HG02981 (cell line): Measurements from ENCODE around the gene PCYT2.

Source experiments
- ATAC-seq: cut with Tn5 transposase; IDR thresholded peaks from one replicate; pipeline ENCODE4 v1.9.1; 2021; ENCODE audit warnings: mild to moderate bottlenecking, moderate library complexity; ENCODE audit not compliant: unreplicated experiment

PCYT2 gene

DNA sequence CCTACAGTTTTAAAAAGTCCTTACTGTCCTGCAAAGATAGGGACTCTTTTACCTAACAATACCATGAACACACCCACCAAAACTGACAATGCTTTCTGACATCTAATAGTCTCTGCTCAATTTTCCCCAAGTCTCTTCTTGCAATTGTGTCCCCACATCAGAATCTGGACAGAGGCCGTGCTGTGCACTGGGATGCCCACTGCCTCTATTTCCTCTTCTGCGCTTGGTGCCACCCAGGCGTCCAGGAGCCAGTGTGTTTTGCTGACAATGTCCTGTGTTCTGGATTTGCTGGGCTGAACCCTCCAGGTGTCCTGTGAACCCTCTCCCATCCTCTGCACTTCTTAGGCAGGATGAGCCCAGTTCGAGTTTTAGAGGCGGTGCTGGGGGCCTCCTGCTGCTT, 33.6 kb downstream of the PCYT2 start:
- ATAC-seq = no peak

DNA sequence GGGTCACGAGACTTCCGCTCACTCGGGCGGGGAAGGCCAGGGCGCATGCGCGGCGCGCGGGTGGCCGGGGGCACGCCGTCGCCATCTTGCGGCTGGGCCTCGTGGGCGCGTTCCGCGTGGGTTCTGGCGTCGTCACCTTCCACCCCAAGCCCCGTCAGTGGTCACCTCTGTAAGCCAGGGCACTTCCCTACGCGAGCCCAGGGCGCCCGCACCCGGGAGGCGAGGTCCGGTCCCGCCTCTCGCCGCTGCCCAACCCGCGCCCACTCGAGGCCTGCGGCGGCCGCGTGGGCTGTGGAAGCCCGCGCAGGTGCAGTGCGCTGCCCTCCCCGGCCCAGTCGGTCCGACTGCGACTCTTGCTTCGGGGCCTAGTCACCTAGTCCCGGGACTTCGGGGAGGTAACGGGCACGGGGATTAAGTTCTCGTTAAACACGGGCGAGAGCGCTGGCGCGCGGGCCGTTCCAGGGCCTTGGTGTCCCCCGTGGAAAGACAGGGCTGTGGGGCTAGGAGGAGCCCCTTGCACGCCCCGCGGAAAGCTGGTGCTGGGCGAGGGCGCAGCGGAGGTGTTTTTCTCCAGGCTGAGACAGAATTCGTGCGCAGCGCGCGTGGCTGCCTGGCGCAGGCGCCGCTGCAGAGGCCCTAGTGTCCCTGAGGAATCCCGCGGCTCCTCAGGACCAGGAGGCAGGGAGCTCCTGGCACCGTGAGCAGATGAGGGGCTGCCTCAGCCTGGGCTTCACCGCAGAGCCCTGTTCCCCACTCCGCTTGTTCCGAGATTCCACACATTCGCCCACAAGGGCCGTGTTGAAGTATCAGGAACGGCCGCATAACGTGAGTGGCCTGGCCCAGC, 39.6 kb downstream of the PCYT2 start:
- ATAC-seq = peak; percentile 47

DNA sequence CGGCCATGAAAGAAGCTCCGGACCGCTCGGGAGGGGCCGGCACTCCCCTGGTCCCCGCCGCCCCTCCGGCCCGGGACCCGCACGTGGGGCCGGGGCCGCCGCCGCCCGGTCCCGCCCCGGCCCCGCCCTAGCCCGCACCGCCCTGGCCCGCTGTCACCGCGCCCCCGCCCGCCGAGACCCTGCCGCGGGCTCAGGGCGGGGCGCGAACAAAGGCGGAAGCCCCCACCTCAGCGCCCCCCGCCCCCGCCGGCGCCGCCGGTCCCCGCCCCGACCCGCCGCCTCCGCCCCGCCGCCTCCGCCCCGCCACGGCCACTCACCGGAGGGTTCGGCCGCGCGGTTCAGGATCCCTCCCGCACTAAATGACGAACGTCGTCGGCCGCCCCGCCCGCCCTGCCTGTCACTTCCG, 40.2 kb downstream of the PCYT2 start, which contains the start of gene ARHGDIA:
Gene ARHGDIA (minus strand): TSS at position 357 of the 406 bp plus-strand sequence. CDS start 1,407 bp downstream, outside the sequence.
- ATAC-seq = peak; percentile 7

DNA sequence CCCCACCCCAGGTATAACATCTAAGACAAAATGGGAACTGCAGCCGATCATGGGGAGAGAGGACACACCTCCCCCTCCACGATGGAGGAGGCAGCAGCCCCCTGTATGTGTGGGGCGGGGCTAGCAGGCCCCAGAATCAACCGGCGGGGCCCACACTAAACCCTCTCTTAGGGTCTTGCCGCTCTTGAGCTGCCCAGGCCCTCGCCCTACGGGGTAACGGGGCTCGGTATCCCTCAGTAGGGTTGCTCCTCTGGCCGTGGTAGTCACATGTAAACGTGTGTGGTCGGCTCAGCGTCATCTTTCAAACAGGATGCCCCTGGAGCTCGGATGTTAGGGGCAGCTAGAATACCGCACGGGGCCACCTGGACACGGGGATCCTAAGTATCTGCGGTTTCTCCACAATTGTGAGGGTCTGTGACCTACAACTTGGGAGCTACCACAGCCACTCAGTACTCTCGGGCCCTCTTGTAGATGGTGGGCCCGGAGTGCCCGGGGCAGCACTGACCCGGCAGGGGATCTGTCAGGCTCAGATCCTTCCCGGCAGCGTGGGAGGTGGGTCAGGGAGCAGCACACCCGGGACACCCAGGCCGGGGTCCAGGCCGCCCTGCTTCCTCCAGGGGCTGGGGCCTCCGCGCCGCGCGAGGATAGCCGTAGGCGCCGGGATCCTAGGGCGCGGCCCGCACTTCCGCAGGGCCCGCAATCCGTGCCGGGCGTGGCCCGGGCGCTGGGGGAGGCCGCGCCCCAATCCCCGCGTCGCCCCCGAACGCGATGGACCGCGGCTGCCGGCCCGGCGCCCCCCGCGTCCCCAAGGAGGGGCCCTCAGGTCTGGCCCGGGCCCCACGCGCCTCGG, 40.8 kb downstream of the PCYT2 start:
- ATAC-seq = peak; percentile 12

DNA sequence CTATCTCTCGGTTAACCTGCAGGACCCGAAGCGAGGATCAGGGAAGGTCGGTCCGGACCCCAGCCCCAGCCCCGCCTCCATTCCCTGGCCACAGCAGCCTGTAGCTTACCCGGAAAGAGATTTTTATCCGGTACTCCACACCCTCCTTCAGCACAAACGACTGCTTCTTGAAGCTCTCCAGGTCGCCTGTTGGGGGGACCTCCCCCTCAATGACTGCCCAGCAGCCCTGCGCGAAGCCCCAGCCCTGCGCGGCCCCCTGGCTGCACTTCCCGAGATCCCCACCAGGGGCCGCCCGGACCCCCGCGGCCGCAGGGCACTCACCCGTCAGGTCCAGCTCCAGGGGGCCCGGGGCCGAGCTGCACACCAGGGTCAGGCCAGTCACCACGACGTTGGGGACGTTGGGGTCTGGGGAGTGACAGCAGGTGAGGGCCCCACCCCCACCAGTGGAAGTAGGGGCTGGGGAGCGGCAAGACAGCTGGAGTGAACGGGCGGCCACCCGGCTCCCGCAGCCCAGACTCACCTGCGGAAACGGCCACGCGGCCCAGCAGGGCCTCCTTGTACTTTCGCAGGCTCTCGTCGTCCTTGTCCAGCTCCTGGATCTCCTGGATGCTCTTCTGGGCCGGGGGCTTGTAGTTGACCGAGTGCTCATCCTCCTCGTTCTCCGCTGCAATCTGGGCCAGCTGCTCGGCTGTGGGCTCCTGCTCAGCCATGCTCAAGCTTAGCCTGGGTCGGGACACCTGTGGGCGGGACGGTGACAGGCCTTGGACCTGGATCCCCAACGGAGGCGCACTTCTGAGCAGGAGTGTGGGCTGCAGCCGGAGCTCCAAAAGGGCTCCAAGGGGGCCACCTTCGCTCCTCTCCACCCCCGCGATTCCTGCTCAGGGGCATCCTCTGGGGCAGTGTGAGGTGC, 41.7 kb downstream of the PCYT2 start:
- no peak for ATAC-seq

DNA sequence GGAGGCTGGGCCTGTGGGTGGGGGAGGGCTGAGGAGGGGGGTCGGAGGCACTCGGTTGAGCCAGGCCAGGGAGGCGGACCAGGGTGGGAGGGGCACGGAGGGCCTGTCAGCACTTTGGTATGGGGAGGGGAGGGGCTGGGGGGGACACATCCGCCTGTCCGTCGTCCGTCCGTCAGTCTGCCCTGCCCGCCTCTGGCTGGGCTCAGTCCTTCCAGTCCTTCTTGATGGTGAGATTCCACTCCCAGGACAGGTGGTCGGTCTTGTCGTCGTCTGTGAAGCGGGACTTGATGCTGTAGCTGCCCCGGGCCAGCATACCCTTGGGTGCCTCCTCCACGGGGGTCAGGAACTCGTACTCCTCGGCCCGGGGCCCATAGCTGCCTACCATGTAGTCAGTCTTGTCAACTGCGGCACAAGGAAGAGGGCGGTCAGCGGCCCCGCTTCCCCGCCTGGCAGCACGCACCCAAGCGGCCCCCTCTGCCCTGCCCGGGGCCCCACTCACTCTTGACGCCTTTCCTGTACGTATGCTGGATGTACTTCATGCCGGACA, 42.5 kb downstream of the PCYT2 start:
- ATAC-seq = no peak

DNA sequence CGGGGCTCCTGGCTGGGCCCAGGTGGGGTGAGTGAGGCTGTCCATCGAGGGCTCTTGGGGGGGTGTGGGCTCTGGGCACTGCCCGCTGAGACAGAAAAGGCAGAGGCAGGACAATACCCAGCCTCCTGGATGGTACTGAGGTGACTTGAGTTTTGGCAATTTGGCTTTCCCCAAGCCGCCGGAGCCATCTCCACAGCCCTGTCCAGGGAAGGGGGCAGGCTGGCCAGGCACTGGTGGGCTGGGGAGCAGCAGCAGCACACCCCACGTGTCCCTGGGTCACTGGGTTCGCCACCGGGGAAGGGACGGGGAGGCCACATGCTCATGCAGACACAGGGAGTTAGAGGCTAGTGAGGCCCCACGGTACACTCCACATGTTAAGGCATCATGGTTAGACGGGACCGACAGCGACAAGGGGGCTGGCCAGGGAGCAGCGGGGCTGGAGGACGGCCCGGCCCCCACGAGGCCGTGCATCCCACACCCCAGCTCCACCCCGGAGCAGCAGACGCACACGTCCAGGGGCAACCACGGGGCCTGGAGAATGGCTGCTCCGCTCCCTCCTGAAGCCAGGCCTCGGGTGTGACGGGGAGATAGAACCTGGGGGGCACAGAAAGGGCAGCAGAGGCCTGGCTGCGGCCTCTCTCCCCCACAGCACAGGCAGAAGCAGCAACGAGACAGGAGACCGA, 43.1 kb downstream of the PCYT2 start:
- no peak for ATAC-seq

DNA sequence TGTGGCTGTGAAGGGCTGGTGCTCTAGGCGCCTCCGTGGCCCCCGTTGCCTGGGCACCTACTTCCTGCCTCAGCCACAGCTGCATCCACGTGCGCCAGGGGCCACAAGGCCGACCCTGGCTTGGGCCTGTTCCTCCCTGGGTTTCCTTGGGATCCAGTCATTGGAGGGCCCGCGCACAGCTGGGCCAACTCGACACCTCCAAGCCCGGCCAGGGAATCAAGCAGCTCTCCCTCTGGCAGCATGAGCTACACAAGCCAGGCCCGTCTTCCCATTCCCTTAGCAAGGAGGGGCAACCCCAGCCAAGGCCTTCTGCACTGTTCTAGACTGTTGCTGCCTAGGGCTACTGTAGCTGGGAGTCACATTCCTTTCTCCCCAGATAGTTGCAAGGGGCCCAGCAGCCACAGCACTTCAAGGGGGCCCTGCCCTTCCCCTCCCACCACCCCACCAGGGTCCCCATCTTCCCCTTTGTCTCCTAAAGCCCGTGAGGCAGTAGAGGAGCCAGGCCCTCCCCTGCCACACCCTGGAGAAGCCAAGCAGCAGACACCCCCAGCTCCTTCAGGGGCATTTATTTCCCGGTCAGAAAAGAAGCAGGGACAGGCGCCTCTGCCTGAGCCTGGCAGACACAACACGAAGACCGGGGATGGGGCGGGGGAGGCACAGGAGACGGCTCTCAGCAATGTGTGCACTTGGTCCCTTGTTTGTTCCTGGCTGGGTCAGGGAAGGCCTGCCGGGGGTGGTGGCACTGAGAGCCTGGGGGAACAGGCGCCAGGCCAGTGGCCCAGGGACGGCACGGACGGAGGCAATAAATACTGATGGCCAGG, 43.8 kb downstream of the PCYT2 start:
- ATAC-seq = no peak

DNA sequence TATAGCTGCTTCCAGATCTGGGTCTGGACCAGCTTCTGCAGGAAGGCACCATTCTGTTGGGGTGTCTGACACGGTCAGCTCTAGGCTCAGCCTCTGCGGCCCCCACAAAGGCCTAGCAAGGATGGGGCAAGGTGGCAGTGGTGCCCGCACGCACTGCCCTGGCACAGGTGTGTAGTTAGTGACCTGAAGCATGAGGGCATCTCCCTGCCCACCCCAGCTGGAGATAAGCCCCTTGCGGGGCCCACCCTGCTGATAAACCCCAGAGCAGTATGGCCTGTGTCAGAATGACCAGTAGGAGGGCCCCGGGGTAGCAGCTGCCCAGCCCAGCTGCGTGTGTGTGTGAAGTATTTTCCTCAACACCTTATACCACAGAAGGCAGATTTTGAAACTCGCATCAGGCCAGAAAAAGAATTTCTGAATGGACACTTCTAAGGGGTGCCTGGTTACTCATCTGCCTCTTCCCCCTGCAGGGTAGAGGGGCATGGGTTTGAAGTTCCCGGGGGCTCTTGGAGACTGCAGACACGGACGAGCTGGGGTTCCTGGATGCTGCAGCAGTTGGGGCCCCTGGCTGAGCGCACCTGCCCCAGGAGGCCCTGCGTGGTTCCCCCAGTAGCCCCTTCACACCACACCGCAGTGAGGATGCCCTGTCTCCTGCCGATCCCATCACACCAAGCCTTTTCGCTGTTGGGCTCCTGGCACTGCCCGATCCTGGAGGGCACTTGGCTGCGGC, 44.6 kb downstream of the PCYT2 start:
- ATAC-seq = no peak

DNA sequence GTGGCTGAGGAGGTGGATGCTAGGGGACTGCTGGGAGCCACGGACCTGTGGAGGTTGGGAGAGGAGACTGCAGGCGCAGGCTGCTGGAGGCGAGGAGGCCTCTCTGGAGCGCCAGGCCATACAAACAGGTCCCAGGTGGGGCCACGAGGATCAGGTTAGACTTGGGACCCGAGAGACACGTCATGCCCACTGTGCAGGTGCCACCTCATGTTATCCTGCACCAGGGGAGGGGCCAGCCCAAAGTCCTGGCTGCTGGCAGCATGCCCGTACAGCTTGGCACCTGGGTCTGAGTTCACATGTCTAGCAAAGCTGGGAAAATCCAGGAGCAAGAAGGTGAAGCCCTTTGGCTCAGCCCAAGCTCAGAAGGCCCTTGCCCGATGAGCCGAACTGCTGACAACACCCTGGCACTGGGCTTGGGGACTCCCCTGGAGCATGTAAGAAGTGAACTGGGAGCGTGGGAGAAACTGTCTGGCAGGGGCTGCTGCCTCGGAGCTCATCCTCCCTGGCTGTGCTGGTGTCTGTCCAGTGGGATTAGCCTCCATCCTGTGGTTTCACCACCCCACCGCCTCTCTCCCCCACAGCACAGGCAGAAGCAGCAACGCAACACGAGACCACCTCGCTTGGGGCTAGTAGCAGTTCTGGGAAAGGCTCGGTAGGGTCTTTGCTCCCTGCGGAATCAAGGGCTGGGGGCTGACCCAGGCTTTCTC, 45.3 kb downstream of the PCYT2 start:
- ATAC-seq = no peak

DNA sequence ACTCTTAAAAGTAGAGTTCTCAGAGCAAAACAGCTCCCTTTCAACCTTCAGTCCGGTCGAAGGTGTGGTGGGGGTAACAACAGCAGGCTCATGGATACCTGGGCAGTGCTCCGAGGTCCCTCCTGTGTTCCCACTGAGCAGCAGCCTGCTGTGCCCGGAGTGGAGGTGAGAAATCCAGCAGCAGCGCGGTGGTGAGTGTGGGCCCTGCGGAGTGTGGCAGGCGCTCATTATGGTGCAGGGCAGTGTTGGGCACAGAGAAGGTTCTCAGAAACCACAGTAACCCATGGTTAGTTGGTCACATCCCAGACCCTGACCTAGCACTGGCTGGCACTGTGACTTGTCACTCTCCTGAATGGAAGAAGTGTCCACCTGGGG, 45.9 kb downstream of the PCYT2 start:
- ATAC-seq = no peak

DNA sequence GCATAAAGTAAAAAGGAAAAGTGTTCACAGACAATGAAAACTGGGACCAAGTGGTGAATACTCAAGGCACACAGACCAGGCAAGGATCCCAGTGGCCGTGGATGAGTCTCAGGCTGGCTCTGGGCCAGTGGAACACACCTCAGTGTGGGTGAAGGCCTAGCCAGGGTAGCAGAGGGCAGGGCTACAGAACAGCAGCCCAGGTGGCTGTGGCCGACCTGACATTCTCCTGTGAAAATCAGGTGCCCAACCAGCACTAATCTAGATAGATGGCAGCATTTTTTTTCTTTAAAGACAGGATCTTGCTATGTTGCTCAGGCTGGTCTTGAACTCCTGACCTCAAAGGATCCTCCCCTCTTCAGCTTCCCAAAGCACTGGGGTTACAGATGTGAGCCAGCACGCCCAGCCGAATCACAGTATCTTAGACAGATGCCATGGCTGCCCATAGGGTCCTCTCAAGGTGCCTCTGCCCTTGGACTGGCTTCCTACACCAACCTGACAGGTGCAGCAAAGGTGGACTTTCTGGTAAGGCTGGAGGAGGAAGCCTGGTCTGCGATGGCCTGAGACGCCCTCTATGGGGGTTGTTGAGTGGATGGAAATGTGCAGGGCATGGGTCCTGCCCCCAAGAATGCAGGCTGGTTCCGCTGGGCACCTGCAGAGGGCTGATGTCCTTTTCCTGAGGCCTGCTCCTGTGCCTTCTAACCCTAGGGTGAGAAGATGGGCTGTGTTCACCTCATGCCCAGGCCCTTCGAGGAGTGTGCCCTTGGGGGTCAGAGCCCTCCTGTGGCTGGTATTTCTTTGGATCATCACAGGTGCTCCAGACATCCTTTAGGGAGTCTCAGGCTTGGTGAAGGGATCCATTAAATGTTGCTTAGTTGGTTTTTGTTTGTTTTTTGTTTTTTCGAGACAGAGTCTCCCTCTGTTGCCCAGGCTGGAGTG, 47.1 kb downstream of the PCYT2 start:
- no peak for ATAC-seq

DNA sequence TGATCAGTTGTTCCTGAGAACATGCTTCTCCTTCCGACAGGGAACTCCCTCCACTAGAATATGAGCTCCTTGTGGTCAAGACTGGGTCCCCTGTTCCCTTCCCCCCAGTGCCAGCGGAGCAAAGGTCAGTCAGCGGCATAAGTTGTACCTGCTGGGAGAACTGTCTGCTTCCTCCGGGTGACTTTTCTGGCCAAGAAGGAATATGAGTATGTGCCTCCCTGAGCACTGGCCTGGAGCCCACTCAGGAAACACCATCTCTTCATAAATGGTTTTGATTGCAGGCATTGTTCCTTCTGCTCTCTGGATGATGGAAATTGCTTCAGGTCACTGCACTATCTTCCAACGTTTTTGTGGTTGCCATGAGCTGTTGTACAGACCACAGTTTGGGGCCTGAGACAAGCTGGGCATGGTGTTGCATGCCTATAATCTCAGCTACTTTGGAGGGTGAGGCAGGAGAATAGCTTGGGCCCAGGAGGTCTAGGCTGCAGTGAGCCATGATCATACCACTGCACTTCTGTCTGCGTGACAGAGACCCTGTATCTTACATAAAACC, 48.0 kb downstream of the PCYT2 start:
- no peak for ATAC-seq

DNA sequence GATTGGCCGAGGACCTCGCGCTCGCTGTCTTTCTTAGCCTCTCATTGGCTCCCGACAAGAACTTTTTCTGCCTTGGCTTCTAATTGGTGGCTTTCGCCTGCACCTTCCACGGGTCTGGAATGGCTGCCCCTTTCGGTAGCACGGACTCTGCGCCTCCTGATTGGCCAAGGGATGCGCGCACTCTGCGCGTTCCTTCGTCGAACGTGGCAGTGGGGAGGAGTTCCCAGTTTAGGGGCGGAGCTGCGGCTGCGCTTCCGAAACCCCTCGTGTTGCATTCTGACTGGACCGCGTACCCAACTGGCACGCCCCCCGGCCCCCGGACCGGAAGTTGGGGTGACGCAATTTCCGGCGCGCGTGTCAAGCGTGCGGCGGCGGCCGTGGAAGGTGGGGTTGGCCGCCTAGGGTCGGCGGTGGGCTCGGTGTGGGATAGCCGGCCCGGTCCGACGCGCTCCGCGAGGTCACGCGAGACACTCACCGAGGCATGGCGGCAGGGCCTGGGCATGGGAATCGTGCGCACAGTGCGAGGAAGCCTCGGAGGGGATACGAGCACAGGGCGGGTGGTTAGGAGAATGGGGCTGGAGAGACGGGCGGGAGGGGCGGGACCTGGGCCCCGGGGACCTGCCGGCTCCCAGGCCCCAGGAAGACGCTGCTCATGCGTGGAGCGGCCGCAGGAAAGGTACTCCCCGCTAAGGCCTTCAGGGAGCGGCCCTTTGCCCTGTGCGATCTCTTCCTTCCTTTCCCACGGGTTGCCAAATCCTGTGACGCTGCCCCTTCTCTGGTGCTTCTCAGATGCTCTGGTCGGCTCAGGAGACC, 50.2 kb downstream of the PCYT2 start:
- ATAC-seq = peak; percentile 78

DNA sequence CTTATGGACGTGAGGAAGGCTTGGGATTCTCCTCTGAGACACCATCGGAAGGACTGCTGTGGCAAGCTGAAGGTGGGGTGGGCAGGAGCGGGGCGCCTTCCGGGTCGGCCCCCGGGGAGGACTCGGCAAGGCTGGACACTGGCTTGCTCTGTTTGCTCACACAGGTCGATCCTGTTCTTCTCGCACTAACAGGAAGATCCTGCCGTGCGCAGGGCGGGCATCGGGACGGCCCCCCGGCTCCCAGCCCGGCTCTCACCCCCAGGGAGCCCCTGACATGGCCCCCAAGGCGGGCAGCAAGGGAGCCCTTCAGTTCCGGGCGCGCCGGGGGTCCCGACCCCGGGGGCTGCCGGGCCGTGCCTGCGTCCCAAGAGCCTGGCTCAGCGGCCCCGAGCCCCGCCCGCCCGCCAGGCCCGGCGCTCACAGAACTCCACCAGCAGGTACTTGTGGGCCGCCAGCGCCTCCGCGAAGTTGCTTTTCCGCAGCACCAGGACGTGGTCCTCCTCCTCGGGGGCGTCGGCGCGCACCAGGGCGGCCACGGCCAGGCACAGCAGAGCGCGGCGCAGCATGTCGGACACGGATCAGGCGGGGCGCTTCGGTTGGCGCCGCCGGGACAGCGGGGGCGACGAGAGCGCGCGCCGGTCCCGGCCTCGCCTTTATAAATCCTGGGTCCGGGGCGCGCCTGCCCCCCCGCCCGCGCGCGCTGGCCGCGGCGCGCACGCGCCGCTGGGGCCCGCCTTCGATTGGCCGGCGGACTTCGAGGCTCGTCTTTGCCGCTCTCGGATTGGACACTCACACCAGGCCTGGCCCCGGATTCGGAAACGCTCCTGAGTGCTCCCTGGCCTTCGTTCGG, 51.1 kb downstream of the PCYT2 start, which contains the start of gene P4HB:
Gene P4HB (minus strand): TSS at position 630 of the 850 bp plus-strand sequence. CDS start 64 bp downstream, at position 566.
- peak; percentile 0 for ATAC-seq
